Measurements from ENCODE around the gene TRIM47. TPM values are rescaled to one million over a fixed set of nuclear protein-coding genes. Genes with fewer than 3 reads are reported as not detected.

TRIM47 gene
- polyA plus RNA-seq, 1 experiment = 3.2 TPM

DNA sequence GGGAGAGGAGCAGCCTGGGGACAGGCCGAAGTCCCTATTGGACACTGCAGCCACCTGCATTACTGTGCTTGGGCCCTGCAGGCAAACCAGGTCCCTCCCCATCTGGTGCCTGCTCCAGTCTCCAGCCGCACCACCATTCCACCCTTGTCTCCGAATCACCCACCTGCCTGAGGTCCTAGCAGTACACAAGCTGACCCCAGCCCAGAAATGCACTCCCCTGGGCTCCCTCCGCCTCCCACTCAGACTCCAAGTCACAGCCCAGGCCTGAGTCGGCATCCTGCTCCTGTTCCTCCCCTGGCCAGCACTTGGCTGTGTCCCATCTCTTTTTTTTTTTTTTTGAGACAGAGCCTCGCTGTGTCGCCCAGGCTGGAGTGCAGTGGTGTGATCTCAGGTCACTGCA lies 40.5 kb downstream of the TRIM47 start:
- no peak for TF ChIP-seq CTCF (IDR thresholded peaks at IDR 0.05; ENCODE audit: insufficient read depth, low read depth, low read length)
- POLR2A ChIA-PET = no interaction called here
- CTCF ChIA-PET = interaction anchor here (3.8 to 4.6 kb wide), 2 partner anchors 8 to 11 kb away, joined by 16 to 20 read pairs; partner anchors contain the start of gene UNC13D

DNA sequence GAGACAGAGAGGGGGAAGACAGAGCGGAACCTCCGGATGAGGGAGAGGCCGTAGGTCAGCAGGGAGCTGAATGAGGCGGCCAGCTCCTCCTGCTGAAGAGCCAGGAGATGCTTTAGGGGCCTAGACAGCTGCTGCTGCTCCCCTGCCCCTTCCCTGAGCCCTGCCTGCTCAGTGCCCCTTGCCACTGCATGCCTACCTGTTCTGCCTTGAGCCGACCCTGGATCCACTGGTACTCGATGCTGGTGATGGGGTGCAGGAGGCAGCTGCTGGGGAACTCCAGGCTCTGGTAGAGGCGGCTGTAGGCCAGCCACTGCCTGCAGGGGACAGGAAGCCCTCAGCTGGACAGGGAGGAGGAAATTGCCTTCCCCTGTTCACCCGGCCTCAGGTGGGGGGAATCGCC lies 41.8 kb downstream of the TRIM47 start:
- CTCF ChIA-PET = interaction anchor here (0.7 to 4.6 kb wide), 4 partner anchors 9 to 72 kb away, joined by 3 to 20 read pairs (median 11); partner anchors contain the start of genes GALK1 and UNC13D
- Histone ChIP-seq H3K4me3 (ENCODE audit: low read depth, low read length) (no peak overlapping the region), H3K27me3 (ENCODE audit: control insufficient read depth, insufficient read depth, low read length) (no peaks in the 10 kb centered on the region), H3K36me3 (ENCODE audit: control insufficient read depth, insufficient read depth, low read length) (no peaks in the 10 kb centered on the region)
- no peak for TF ChIP-seq CTCF (IDR thresholded peaks at IDR 0.05; ENCODE audit: insufficient read depth, low read depth, low read length)
- DNase-seq (ENCODE audit: low read depth) = no peak
- POLR2A ChIA-PET = no interaction called here

More for the DNA sequence above, 40.5 kb downstream of the TRIM47 start:
- Histone ChIP-seq H3K36me3 (ENCODE audit: control insufficient read depth, insufficient read depth, low read length) (no peaks in the 10 kb centered on the region), H3K27me3 (ENCODE audit: control insufficient read depth, insufficient read depth, low read length) (no peaks in the 10 kb centered on the region), H3K4me3 (ENCODE audit: low read depth, low read length) (no peak overlapping the region)
- DNase-seq (ENCODE audit: low read depth) = no peak

GRCh38 chr17:75835654-75835987 lies 42.8 kb downstream of the TRIM47 start:
- Histone ChIP-seq H3K36me3 (ENCODE audit: control insufficient read depth, insufficient read depth, low read length) (no peaks in the 10 kb centered on the region), H3K27me3 (ENCODE audit: control insufficient read depth, insufficient read depth, low read length) (no peaks in the 10 kb centered on the region), H3K4me3 (ENCODE audit: low read depth, low read length) (no peak overlapping the region)
- DNase-seq (ENCODE audit: low read depth) = no peak
- ChIA-PET CTCF (interaction anchor here (1.2 to 4.6 kb wide), 3 partner anchors 10 to 20 kb away, joined by 5 to 20 read pairs (median 16); partner anchors contain the start of genes UNC13D and WBP2), POLR2A (no interaction called here)
- no peak for TF ChIP-seq CTCF (IDR thresholded peaks at IDR 0.05; ENCODE audit: insufficient read depth, low read depth, low read length)

GRCh38 chr17:75834928-75835653 lies 43.3 kb downstream of the TRIM47 start:
- no peaks in the 10 kb centered on the region for H3K36me3 ChIP-seq (ENCODE audit: control insufficient read depth, insufficient read depth, low read length)
- H3K27me3 ChIP-seq (ENCODE audit: control insufficient read depth, insufficient read depth, low read length) = no peaks in the 10 kb centered on the region
- no peak for TF ChIP-seq CTCF (IDR thresholded peaks at IDR 0.05; ENCODE audit: insufficient read depth, low read depth, low read length)
- POLR2A ChIA-PET = no interaction called here
- H3K4me3 ChIP-seq (ENCODE audit: low read depth, low read length) = no peak overlapping the region
- DNase-seq (ENCODE audit: low read depth) = no peak
- CTCF ChIA-PET = interaction anchor here (1.0 to 4.6 kb wide), 4 partner anchors 8 to 20 kb away, joined by 3 to 20 read pairs (median 10); partner anchors contain the start of genes UNC13D and WBP2

DNA sequence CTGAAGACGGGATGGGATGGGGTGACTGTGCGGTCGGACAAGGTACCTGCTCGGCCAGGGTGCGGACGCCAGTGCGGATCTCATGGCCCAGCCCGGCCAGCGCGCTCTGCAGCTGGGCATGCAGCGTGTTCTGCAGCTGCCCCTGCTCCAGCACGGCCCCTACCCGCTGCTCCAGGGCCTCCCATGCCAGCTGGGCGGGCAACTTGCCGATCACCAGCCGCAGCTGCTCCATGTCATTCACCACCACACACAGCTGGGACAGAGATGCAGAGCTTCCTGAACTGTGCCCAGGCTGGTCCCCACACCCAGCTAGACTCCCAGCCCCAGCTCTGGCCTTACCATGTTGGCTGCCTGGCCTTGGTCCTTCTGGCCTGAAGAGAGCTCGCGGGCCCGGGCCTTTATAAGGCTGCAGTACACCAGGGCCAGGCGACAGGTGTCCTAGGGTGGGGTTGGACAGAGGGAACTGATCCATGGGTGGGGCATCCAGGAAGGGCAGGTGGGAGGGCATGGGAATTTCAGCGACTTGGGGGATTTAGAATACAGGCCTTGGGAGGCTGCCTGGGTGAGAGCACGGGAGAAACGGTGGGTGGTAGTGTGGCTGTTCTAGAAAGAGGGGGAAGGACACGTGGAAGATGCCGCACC lies 44.0 kb downstream of the TRIM47 start:
- TF ChIP-seq CTCF (IDR thresholded peaks at IDR 0.05; ENCODE audit: insufficient read depth, low read depth, low read length) = no peak
- H3K27me3 ChIP-seq (ENCODE audit: control insufficient read depth, insufficient read depth, low read length) = no peaks in the 10 kb centered on the region
- H3K36me3 ChIP-seq (ENCODE audit: control insufficient read depth, insufficient read depth, low read length) = no peaks in the 10 kb centered on the region
- CTCF ChIA-PET = interaction anchor here (1.0 to 4.6 kb wide), 4 partner anchors 9 to 21 kb away, joined by 3 to 20 read pairs (median 10); partner anchors contain the start of genes UNC13D and WBP2
- H3K4me3 ChIP-seq (ENCODE audit: low read depth, low read length) = no peak overlapping the region
- POLR2A ChIA-PET = no interaction called here
- DNase-seq (ENCODE audit: low read depth) = no peak

Measured in BJ (cell line).